H1 (cell line): ENCODE data around the gene KANSL1. TPM values are rescaled to one million over a fixed set of nuclear protein-coding genes. Genes with fewer than 3 reads are reported as not detected.
"Not testable (repeated sequence)": the region's sequence is repeated elsewhere in the genome, so short reads cannot be mapped to it uniquely, and the experiment has no call there.

Source experiments
- CTCF ChIA-PET: fragments of 300-600 bp; sonication (Branson Sonifier 250); formaldehyde crosslinking; loops from one replicate; lab custom pipeline; 2021; ENCODE audit not compliant: partially characterized antibody; lab: Charles Lee
- POLR2A ChIA-PET: fragments of 300-600 bp; sonication (Branson Sonifier 250); formaldehyde crosslinking; loops from one replicate; lab custom pipeline; 2021; ENCODE audit warnings: inconsistent platforms; ENCODE audit not compliant: partially characterized antibody; lab: Charles Lee
- DNase-seq, 2 experiments: peaks; one replicate each; pipeline versions ENCODE4 v3.0.0 to v3.0.0-alpha.2; 2010 to 2022; ENCODE audit warnings: low spot score in 2 of 2, low read depth in 1 of 2, mixed read lengths in 1 of 2
- FAIRE-seq: peaks from 2 replicates; lab custom pipeline; 2011; peaks lifted over from hg19 to GRCh38; lab: Jason Lieb, UNC
- H2AFZ ChIP-seq: 2 replicates; pipeline ENCODE4 v1.8.1; 2012; ENCODE audit warnings: low read length, inconsistent platforms
- H2AK5ac ChIP-seq: 2 replicates; pipeline ENCODE4 v1.6.1; 2013; ENCODE audit warnings: low read depth, low read length
- H2BK120ac ChIP-seq: replicated peaks from 2 replicates; pipeline ENCODE3; 2013; ENCODE audit warnings: low read depth, low read length, inconsistent platforms
- H2BK12ac ChIP-seq: 2 replicates; pipeline ENCODE4 v1.6.1; 2013; ENCODE audit warnings: low read depth, low read length
- H2BK15ac ChIP-seq: 2 replicates; pipeline ENCODE4 v1.6.1; 2013; ENCODE audit warnings: low read length
- H2BK20ac ChIP-seq: 2 replicates; pipeline ENCODE4 v1.6.1; 2013; ENCODE audit warnings: low read length
- H2BK5ac ChIP-seq: 2 replicates; pipeline ENCODE4 v1.6.1; 2013; ENCODE audit warnings: low read depth, low read length
- H3K14ac ChIP-seq: 2 replicates; pipeline ENCODE4 v1.6.1; 2013; ENCODE audit warnings: inconsistent platforms; ENCODE audit not compliant: insufficient read length
- H3K18ac ChIP-seq: 2 replicates; pipeline ENCODE4 v1.6.1; 2013; ENCODE audit warnings: low read length; ENCODE audit errors: extremely low read depth
- H3K23ac ChIP-seq: 2 replicates; pipeline ENCODE4 v1.6.1; 2013; ENCODE audit warnings: inconsistent platforms; ENCODE audit not compliant: insufficient read length
- H3K23me2 ChIP-seq: 2 replicates; pipeline ENCODE4 v1.6.1; 2013; ENCODE audit warnings: low read depth, low read length
- H3K27ac ChIP-seq: 2 replicates; pipeline ENCODE4 v1.6.1; 2011; ENCODE audit warnings: low read depth, low read length, inconsistent platforms
- H3K27me3 ChIP-seq, 4 experiments: replicated peaks in 1 of 4; 1 replicate in 1 of 4; 2 replicates in 3 of 4; pipeline versions ENCODE4 v1.6.1 to v1.8.1; 2011 to 2013; ENCODE audit warnings: low read length in 3 of 4, mild to moderate bottlenecking in 3 of 4, inconsistent platforms in 2 of 4, mixed read lengths in 2 of 4, moderate library complexity in 1 of 4; ENCODE audit not compliant: control insufficient read depth in 3 of 4, insufficient read depth in 3 of 4; ENCODE audit errors: extremely low read depth in 1 of 4
- H3K36me3 ChIP-seq, 4 experiments: 2 replicates each; pipeline versions ENCODE4 v1.6.1 to v1.8.1; 2011 to 2013; ENCODE audit warnings: mild to moderate bottlenecking in 4 of 4, low read length in 3 of 4, moderate library complexity in 2 of 4, control low read depth in 1 of 4, inconsistent platforms in 1 of 4; ENCODE audit not compliant: insufficient read depth in 4 of 4, control insufficient read depth in 2 of 4
- H3K4ac ChIP-seq: replicated peaks from 2 replicates; pipeline ENCODE3; 2013; ENCODE audit warnings: low read length, low read depth, mixed read lengths, inconsistent platforms; ENCODE audit not compliant: insufficient read length
- H3K4me1 ChIP-seq, 4 experiments: replicated peaks in 1 of 4; 1 replicate in 1 of 4; 2 replicates in 3 of 4; pipeline versions ENCODE4 v1.6.1 to v1.8.1; 2011 to 2013; ENCODE audit warnings: low read length in 3 of 4, inconsistent platforms in 2 of 4, mixed read lengths in 1 of 4; ENCODE audit not compliant: insufficient read depth in 4 of 4, control insufficient read depth in 3 of 4
- H3K4me2 ChIP-seq, 2 experiments: 2 replicates each; pipeline versions ENCODE4 v1.6.1 to v1.8.1; 2011 to 2013; ENCODE audit warnings: low read depth in 2 of 2, low read length in 2 of 2, control low read depth in 1 of 2, inconsistent platforms in 1 of 2, mild to moderate bottlenecking in 1 of 2; ENCODE audit not compliant: insufficient read depth in 1 of 2
- H3K4me3 ChIP-seq, 4 experiments: fragments of 200-600, 300-600 bp in 1 of 4; sonication (generic), shearing (Covaris generic), sonication (Bioruptor Twin) in 1 of 4; 2 replicates each; pipeline versions ENCODE4 v1.5.1 to v1.8.1; 2011 to 2016; ENCODE audit warnings: low read length in 4 of 4, low read depth in 3 of 4, control low read depth in 2 of 4, inconsistent platforms in 2 of 4, mild to moderate bottlenecking in 2 of 4, mixed read lengths in 1 of 4, moderate library complexity in 1 of 4; ENCODE audit not compliant: insufficient read depth in 2 of 4; ENCODE audit errors: extremely low read depth in 1 of 4
- H3K56ac ChIP-seq: replicated peaks from 2 replicates; pipeline ENCODE3; 2013; ENCODE audit warnings: low read depth, mild to moderate bottlenecking, mixed read lengths, low read length, inconsistent platforms; ENCODE audit not compliant: insufficient read length
- H3K79me1 ChIP-seq: 2 replicates; pipeline ENCODE4 v1.6.1; 2013; ENCODE audit warnings: low read depth, low read length, control low read depth
- H3K79me2 ChIP-seq, 2 experiments: 2 replicates each; pipeline versions ENCODE4 v1.6.1 to v1.8.1; 2012 to 2013; ENCODE audit warnings: low read length in 2 of 2, mild to moderate bottlenecking in 2 of 2, inconsistent platforms in 1 of 2; ENCODE audit not compliant: insufficient read depth in 2 of 2, control insufficient read depth in 1 of 2
- H3K9ac ChIP-seq, 4 experiments: replicated peaks in 1 of 4; 1 replicate in 1 of 4; 2 replicates in 3 of 4; pipeline versions ENCODE4 v1.6.1 to v1.8.1; 2011 to 2013; ENCODE audit warnings: low read depth in 3 of 4, low read length in 3 of 4, control low read depth in 2 of 4, mild to moderate bottlenecking in 2 of 4, moderate library complexity in 2 of 4, inconsistent platforms in 1 of 4; ENCODE audit errors: extremely low read depth in 1 of 4
- H3K9me3 ChIP-seq, 2 experiments: 2 replicates each; pipeline versions ENCODE4 v1.6.1 to v1.8.1; 2012 to 2013; ENCODE audit warnings: mild to moderate bottlenecking in 2 of 2, moderate library complexity in 2 of 2, control low read depth in 1 of 2, inconsistent platforms in 1 of 2, low read depth in 1 of 2, low read length in 1 of 2, mixed read lengths in 1 of 2; ENCODE audit not compliant: insufficient read depth in 2 of 2
- H4K20me1 ChIP-seq, 2 experiments: replicated peaks in 1 of 2; 2 replicates each; pipeline versions ENCODE3 to v1.8.1; 2011 to 2013; ENCODE audit warnings: inconsistent platforms in 2 of 2, low read length in 2 of 2, mild to moderate bottlenecking in 1 of 2; ENCODE audit not compliant: insufficient read depth in 2 of 2, control insufficient read depth in 1 of 2
- H4K5ac ChIP-seq: 2 replicates; pipeline ENCODE4 v1.6.1; 2013; ENCODE audit warnings: low read length, low read depth, mixed read lengths, inconsistent platforms; ENCODE audit not compliant: insufficient read length
- H4K8ac ChIP-seq: 2 replicates; pipeline ENCODE4 v1.8.0; 2013; ENCODE audit warnings: mild to moderate bottlenecking, moderate library complexity, low read length, inconsistent platforms; ENCODE audit not compliant: insufficient read depth; ENCODE audit errors: extremely low read depth
- H4K91ac ChIP-seq: replicated peaks from 2 replicates; pipeline ENCODE3; 2013; ENCODE audit warnings: low read length, mixed read lengths, inconsistent platforms; ENCODE audit not compliant: insufficient read length
- WGBS, 2 experiments: shearing (Covaris generic) in 1 of 2; methylation state at CpG; one replicate each; pipeline versions ENCODE4 v1.1.6 to v1.1.7; 2013 to 2015; ENCODE audit warnings: low lambda C conversion rate in 2 of 2, mixed read lengths in 2 of 2, inconsistent platforms in 1 of 2, low coverage in 1 of 2, missing lambda C conversion rate in 1 of 2; ENCODE audit not compliant: insufficient replicate concordance in 2 of 2, insufficient coverage in 1 of 2, insufficient read length in 1 of 2; ENCODE audit errors: extremely low coverage in 1 of 2, missing lambda C conversion rate in 1 of 2; 5-methylcytosine and 5-hydroxymethylcytosine counted together
- polyA plus RNA-seq, 7 experiments: library from polyadenylated mRNA; depleted of rRNA in 3 of 7; stranded (reverse) in 5 of 7; unstranded in 2 of 7; fragments of >200 nt in 5 of 7; fragments of 200-250 nt in 2 of 7; gene quantifications; 1 replicate in 5 of 7; 2 replicates in 1 of 7; 4 replicates in 1 of 7; pipeline versions ENCODE4 v1.2.1 to v1.2.3, GENCODE V29; 2011 to 2013; ENCODE audit warnings: missing spikeins in 2 of 7, mixed read lengths in 2 of 7
- total RNA-seq: library from RNA; stranded (reverse); fragmentation: NEBNext Ultra II Directional; extraction: Animal tissue kit (Norgen Biotek cat#: 25700); gene quantifications from 2 replicates; pipeline ENCODE4 v1.2.1, GENCODE V29; 2021

Gene KANSL1
- total and polyA plus RNA-seq, 2 of the 8 experiments (the other 6 are each of a cell fraction or from before 2014, with no cell fraction given), result 34.0 to 128 TPM

DNA sequence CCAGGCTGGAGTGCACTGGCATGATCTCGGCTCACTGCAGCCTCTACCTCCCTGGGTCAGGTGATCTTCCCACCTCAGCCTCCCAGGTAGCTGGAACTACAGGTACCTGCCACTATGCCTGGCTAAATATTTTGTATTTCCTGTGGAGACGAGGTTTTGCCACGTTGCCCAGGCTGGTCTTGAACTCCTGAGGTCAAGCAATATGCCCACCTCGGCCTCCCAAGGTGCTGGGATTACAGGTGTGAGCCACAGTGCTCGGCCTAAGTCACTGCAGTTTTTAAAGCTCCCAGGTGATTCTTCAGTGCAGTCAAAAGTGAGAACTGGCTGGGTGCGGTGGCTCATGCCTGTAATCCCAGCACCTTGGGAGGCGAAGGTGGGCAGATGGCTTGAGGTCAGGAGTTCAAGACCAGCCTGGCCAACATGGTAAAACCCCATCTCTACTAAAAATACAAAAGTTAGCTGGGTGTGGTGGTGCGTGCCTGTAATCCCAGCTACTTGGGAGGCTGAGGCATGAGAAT lies 173.8 kb downstream of the KANSL1 start:
- H2BK15ac ChIP-seq, H2AFZ ChIP-seq, H3K4ac ChIP-seq, H2BK120ac ChIP-seq, H4K20me1 ChIP-seq, H3K23ac ChIP-seq, H2BK5ac ChIP-seq, FAIRE-seq, H3K36me3 ChIP-seq, H3K56ac ChIP-seq, H4K8ac ChIP-seq, H3K79me1 ChIP-seq, H4K91ac ChIP-seq, H3K4me1 ChIP-seq, H2BK12ac ChIP-seq, H3K9ac ChIP-seq, H3K27me3 ChIP-seq, H2AK5ac ChIP-seq, H3K79me2 ChIP-seq, H3K18ac ChIP-seq, H3K4me2 ChIP-seq, H4K5ac ChIP-seq, H3K14ac ChIP-seq, DNase-seq, H3K9me3 ChIP-seq, H3K23me2 ChIP-seq, H3K4me3 ChIP-seq, H2BK20ac ChIP-seq, H3K27ac ChIP-seq: not testable (repeated sequence)
- ChIA-PET POLR2A (interaction anchor here (0.5 kb wide), 1 partner anchor 26 kb away, joined by 3 read pairs; no protein-coding TSS in a partner anchor), CTCF (interaction anchor here (0.6 to 2.3 kb wide), 4 partner anchors 11 to 805 kb away, joined by 3 to 7 read pairs (median 4); no protein-coding TSS in a partner anchor)
- WGBS, 2 experiments, result 91% methylated on average over 8 of the region's 8 CpGs; no CpG with 5 or more reads in 1 of the 2 experiments
